Esophagus mucosa (tissue), 1 donor: ENCODE results near the gene PTOV1. TPM values are rescaled to one million over a fixed set of nuclear protein-coding genes. Genes with fewer than 3 reads are reported as not detected.

Source experiments
- ATAC-seq: fragments of 200-7000 bp; cut with Tn5 transposase; one replicate; pipeline ENCODE4 v1.9.1; 2020
- total RNA-seq: library from RNA; stranded (reverse); gene quantifications from one replicate; pipeline ENCODE4 v1.2.4, GENCODE V29; 2023
- donor health status: DM: yes; HTN: yes; CAD: no.

PTOV1 gene
- total RNA-seq: 58.5 TPM

GRCh38 chr19:49850487-49851342, at the start of gene PTOV1:
Gene PTOV1 (plus strand): TSS chr19:49851159.
- peak; percentile 87 for ATAC-seq

- no peak for ATAC-seq
Measured at GRCh38 chr19:49801401-49801888, 49.5 kb upstream of the PTOV1 start.

GRCh38 chr19:49801966-49802661, 48.8 kb upstream of the PTOV1 start:
- no peak for ATAC-seq

- ATAC-seq: no peak
Measured at GRCh38 chr19:49802836-49803528, 48.0 kb upstream of the PTOV1 start.

- no peak for ATAC-seq
Measured at GRCh38 chr19:49803529-49803856, 47.5 kb upstream of the PTOV1 start.

- no peak for ATAC-seq
Measured at GRCh38 chr19:49805822-49806619, 44.9 kb upstream of the PTOV1 start.

- no peak for ATAC-seq
Measured at GRCh38 chr19:49806620-49806959, 44.4 kb upstream of the PTOV1 start.

GRCh38 chr19:49807058-49807903, 43.7 kb upstream of the PTOV1 start:
- ATAC-seq: no peak

- peak; percentile 3 for ATAC-seq
Measured at GRCh38 chr19:49807904-49808675, 42.9 kb upstream of the PTOV1 start.

GRCh38 chr19:49808711-49809159, 42.2 kb upstream of the PTOV1 start:
- peak; percentile 69 for ATAC-seq

- peak; percentile 10 for ATAC-seq
Measured at GRCh38 chr19:49809160-49809940, 41.6 kb upstream of the PTOV1 start.

- ATAC-seq: no peak
Measured at GRCh38 chr19:49809941-49810389, 41.0 kb upstream of the PTOV1 start.

GRCh38 chr19:49811328-49811727, 39.6 kb upstream of the PTOV1 start:
- no peak for ATAC-seq

- no peak for ATAC-seq
Measured at GRCh38 chr19:49812452-49812996, 38.4 kb upstream of the PTOV1 start.

- peak; percentile 78 for ATAC-seq
Measured at GRCh38 chr19:49812997-49813861, 37.7 kb upstream of the PTOV1 start, which contains the start of gene FUZ. Gene FUZ (minus strand): TSS chr19:49813292. CDS start chr19:49813106, 186 bp downstream.

GRCh38 chr19:49814010-49814409, 36.9 kb upstream of the PTOV1 start:
- no peak for ATAC-seq

- no peak for ATAC-seq
Measured at GRCh38 chr19:49816590-49816989, 34.4 kb upstream of the PTOV1 start.

GRCh38 chr19:49817964-49818648, 32.9 kb upstream of the PTOV1 start, which contains the start of gene MED25:
Gene MED25 (plus strand): TSS chr19:49818289. CDS start chr19:49818342, 53 bp downstream.
- peak; percentile 81 for ATAC-seq
